Activated CD4-positive, alpha-beta T cell treated with anti-CD3 and anti-CD28 coated beads for 24 hours (primary cell): ENCODE measurements around the gene RGS10.
A peak's percentile ranks its signal among the peaks of the same experiment; 100 is the strongest.

Experiments
- DNase-seq, 2 donors: peaks; one replicate each; pipeline ENCODE4 v3.0.0-alpha.2; 2020; ENCODE audit warnings: low read depth in 2 of 2

RGS10 gene

DNA sequence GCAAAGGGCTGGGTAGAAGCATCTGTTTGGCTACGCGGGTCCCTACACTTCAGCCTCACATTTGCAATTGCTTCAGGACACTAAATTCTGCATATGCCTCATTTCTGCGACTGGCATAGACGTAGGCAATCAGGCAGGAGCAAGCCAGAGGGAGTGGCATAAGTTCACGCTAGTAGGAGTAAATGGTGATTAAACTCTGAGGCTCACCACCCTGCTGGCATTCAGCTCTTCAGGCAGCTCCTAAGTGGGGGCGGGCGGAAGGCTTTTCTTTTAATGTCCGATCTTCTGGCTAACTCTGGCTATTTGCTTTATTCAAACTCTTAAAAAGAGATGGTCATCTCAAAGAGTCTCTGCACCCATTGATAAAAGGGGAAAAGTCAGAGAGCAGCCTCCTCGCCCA lies 45.3 kb downstream of the RGS10 start:
- no peak for DNase-seq

GRCh38 chr10:119496273-119496672 lies 46.2 kb downstream of the RGS10 start:
- peak in 1 of 2 donors; percentile 54 for DNase-seq

DNA sequence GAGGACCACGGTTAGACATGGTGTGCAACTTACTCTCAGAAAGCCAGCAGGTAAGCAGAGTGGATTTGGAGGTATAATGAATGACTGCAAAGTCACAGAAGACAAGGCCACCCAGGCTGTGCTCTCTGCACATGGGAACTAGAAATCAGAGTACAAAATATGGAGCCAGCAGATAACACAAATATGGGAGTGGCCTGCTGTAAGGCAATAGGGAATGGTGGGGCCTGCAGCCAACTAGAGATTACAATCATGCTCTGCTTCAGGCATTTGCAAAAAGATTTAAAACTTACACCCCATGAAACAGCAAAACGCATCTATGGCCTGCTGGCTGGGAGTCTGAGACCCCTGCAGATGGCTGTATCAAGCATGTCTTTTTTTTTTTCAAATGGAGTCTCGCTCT lies 47.0 kb downstream of the RGS10 start:
- DNase-seq: no peak

DNA sequence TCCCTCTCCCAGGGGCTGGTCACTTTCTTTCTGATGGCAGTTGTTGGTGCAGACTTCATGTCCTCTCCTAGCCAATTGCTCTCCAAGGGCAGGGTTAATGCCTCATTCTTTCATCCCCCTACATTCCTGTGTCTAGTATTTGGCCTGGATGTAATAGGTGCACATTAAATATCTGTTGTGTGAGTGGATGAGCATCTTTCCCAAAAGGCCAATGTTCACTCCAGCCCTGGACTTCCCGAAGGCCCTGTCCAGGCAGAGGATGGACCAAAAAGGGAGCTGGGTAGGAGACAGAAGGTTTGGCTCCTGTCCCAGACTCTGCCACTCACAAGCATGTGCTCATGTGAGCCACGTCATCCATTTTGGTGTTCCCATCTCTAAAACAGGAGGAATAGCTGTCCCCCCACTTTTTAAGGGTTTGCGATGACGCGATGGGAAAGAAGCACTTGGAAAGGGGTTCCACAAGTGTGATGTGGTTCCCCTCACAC lies 47.5 kb downstream of the RGS10 start:
- DNase-seq: no peak

DNA sequence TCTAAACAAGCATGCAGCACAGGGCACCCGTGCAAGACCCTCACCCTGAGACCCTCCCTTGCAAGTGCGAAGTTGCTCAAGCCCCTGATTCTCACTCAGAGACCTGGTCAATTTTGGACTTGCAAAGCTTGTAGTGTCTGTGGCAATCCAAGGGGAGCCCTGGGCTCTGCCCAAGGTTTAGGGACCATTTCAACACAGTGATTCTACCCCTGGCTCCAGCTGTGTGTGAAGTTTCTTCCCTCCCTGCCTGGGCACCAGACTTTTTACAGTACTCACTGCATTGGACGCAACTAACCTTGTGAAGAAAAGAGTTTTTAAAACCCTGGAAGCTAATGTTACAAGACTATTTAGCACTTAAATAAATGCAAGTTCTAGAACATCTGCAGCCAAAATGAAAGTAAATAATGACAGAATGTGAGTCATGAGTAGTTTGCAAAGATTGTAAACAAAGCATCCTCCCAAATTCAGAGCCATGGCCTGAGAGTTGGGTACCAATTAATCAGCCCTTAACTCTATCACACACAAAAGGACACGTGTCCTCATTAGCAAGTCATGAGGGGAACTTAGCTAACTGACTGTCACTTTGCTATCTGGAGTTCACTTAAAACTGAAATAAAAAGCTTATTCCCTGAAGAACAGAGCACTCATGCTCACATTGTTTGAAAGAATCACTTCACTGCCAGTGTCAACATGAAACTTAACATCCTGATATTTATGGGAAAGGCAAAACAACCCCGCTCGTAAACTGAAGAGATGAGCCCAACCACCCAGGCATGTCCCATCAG lies 48.1 kb downstream of the RGS10 start:
- DNase-seq: no peak

GRCh38 chr10:119493155-119493554 lies 49.4 kb downstream of the RGS10 start:
- no peak for DNase-seq

DNA sequence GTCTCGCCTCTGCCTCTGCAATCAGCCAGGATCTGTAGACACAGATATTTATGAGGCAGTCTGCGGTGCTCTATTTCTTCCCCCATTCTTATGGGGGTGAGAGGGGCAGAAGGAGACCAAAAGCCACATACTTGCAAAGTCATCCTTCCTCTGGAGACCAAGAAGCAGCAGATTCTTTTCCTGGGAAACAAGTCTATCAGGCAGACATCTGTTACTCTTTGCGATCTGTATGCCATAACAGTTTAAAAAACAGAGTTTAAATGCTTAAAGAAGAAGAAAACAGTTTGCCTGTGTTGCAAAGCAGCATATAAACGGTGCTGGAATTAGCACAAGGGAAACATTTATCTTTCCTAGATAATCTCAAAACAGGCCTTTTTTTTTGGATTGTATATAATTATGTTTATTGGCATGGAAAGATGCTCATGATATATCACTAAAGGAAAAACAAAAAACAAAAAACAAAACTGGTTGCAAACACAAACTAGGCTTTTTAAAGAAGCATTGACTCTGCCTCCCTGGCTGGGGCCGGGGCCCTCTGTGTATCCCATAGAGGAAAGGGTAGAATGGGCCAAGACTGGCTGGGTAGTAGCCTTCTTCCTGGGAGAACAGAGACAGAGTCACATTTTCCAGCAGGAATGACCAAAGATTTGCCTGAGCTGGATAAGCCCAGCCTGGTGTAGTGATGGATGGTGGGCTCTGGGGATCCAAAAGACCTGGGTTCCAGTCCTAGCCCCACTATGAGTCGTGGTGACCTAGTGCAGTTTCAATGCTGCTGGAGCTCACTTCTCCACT lies 50.4 kb downstream of the RGS10 start:
- no peak for DNase-seq

DNA sequence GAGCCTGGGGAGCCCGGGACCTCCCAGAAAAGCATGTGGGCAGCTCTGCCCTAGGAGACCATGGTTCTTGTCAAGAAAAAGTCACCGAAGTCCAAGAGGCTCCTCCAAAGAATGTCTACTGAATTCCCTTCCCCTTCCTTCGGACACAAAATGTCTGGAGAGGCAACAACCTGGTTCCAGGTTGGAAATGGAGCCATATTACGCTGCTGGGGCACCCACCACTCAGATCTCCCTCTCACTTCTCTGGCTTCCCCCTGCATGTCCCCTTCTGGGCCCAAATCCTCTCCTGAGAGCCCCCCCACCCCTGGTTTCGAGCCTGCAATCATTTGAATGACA lies 52.6 kb downstream of the RGS10 start:
- DNase-seq: no peak

- no peak for DNase-seq
Measured at GRCh38 chr10:119488675-119489074, 53.8 kb downstream of the RGS10 start.

DNA sequence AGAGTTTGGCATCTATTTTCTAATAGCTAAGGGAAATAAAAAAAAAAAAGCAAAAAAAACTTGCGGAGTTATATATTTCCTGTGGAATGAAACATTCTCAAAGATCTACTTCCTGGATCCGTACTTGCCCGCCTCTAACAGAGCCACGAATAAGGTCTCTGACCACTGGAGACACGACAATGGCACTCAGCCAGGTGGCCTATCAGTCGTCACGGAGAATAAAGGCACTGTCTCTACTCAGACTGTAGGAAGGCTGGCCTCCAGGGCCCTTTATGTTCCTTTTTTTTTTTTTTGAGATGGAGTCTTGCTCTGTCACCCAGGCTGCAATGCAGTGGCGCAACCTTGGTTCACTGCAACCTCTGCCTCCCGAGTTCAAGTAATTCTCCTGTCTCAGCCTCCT lies 58.7 kb downstream of the RGS10 start:
- DNase-seq: no peak

DNA sequence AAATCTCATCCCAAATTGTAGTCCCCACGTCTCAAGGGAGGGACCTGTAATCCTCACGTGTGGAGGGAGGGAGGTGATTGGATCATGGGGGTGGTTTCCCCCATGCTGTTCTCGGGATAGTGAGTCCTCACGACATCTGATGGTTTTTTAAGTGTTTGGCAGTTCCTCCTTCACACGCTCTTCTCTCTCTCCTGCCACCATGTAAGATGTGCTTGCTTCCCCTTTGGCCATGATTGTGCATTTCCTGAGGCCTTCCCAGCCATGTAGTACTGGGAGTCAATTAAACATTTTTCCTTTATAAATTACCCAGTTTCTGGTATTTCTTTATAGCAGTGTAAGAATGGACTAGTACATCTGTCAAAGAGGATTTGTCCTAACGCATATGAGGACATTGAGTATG lies 59.5 kb downstream of the RGS10 start:
- no peak for DNase-seq

DNA sequence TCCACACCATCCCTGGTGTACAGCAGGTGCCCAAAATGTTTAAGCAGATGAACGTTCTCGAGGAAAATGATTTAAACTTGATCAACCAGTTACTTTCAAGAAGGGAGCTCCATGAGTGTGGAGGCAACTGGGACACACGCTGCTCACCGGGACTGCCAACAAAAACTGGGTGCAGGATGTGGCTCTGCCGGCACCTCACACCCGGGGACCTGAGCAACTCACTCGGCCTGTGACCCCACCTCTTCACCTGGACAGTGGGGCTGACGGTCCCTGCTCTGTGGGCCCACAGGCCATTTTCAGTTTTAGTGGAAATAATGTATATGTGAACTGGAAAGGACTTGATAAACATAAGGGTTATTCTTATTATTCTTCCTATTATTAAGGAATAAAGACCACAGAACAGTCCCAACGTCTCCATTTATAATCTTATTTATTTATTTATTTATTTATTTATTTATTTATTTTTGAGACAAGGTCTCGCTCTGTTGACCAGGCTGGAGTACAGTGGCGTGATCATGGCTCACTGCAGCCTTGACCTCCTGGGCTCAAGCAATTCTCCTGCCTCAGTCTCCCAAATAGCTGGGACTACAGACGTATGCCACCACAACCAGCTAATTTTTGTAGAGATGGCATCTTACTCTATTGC lies 60.6 kb downstream of the RGS10 start:
- DNase-seq: no peak

GRCh38 chr10:119480667-119481066 lies 61.9 kb downstream of the RGS10 start:
- DNase-seq: no peak

GRCh38 chr10:119479532-119479931 lies 63.0 kb downstream of the RGS10 start:
- no peak for DNase-seq

- no peak for DNase-seq
Measured at GRCh38 chr10:119478811-119479341, 63.6 kb downstream of the RGS10 start.

DNA sequence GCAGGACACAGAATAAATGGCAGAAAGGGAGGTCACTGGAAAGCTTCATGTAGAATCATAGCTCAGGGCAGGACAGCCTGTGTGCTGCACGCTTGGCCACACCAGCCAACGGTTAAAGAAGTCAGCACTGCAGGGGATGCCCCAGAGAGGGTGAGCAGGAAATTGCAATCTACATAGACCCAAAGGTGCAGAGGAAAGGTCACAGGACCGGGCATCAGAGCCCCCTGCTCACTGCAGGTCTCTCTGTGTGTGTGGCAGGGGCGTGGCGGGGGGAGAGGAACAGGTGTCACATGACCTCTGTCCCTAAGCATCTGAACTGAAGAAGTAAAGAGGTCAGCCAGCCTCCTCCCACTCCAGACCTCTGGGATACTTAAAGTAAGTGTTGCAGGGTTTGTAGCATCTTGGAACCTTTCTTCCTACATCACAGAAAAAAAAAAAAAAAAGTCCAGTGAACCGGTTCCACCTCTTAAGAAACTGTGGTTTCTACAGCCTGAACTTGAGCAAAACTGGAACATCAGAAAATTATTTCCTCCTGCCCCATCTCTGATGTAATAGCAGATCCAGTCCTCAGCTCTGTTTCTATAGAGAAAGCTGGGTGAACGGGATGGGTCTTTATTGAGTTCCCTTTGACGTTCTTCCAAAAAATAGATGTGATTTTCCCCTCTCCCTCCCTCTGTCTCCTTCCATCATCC lies 64.3 kb downstream of the RGS10 start:
- no peak for DNase-seq

DNA sequence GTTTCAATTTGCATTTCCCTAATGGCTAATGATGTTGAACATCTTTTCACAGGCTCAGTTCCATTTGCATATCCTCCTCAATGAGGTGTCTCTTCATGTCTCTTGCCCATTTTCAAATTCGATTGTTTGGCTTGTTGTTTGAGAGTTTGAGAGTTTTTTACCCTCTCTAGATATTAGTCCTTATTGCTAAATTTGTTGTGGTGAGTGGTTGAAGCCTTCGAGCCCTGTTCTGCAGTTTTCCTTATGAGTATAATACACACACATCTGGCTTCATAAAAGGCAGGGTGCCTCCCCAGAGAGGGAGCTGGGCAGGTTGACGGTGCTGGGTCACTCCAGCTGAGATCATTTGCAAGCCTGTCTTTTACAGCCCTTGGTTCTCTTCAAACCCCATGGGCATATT lies 65.1 kb downstream of the RGS10 start:
- DNase-seq: no peak

DNA sequence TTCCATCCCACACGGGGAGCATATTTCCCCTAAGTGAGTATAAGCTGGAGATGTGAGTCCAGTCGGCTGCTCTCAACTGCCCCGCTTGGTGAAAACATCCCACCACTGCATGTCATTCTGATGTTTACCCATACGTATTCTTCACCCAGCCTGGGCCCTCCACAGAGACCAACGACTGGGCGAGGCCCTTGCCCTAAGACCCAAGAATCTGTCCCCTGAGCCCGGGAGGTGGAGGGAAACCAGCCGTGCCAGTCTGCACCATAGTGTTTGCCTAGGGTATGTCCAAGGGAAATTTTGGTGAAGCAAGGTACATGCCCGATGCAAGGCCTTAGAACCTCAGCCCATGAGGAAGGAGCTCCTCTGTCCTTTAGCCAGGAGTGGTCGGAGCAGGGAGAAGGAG lies 67.9 kb downstream of the RGS10 start:
- DNase-seq: no peak

DNA sequence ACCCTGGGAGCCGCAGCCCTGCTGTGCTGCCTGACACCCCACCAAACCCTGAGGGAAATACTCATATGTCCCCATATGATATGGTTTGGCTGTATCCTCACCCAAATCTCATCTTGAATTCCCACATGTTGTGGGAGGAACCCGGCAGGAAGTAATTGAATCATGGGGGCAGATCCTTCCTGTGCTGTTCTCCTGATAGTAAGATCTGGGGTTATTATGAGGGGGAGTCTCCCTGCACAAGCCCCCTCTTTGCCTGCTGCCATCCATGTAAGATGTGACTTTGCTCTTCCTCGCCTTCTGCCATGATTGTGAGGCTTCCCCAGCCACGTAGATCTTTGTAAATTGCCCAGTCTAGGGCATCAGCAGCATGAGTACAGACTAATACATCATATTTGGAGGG lies 68.7 kb downstream of the RGS10 start:
- DNase-seq: no peak

- DNase-seq: no peak
Measured at GRCh38 chr10:119470920-119471702, 71.4 kb downstream of the RGS10 start.

GRCh38 chr10:119469846-119470245 lies 72.7 kb downstream of the RGS10 start:
- no peak for DNase-seq
